ENCODE data around the gene MOB3B.
"Not testable (repeated sequence)": the region's sequence is repeated elsewhere in the genome, so short reads cannot be mapped to it uniquely, and the experiment has no call there.

MOB3B gene

GRCh38 chr9:27421577-27421976 is 108.0 kb downstream of the MOB3B start:
- no peak for DNase-seq (ENCODE audit: low spot score)

- not testable (repeated sequence) for DNase-seq (ENCODE audit: low spot score)
These were observed 110.1 kb downstream of the MOB3B start for GRCh38 chr9:27419558-27419957.

DNA sequence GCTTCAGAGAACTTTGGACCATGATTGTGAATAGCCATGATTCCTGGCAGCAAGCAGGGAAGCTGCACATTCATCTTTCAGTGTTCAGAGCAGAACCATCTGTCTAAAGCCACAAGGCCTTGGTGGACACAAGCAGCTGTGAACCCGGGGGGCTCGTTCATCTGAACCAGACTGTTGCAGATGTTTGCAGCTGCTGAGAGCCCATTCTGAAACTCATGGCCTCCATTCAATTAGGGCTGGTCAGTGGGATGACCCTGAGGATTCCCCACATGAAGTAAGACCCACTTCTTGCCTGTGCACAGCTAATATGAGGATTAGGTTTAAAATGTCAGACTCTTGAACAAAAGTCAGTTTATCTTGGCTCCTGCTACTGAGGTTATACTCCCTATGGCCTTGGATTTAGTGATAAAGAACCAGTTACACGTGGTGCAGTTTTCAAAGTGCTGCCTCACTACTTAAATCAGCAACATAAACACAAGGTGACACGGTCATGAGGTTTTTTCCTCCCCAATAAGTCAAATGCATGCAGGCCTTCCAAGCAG is 115.3 kb downstream of the MOB3B start:
- no peak for DNase-seq (ENCODE audit: low spot score)

GRCh38 chr9:27413511-27414219 is 115.9 kb downstream of the MOB3B start:
- no peak for DNase-seq (ENCODE audit: low spot score)

DNA sequence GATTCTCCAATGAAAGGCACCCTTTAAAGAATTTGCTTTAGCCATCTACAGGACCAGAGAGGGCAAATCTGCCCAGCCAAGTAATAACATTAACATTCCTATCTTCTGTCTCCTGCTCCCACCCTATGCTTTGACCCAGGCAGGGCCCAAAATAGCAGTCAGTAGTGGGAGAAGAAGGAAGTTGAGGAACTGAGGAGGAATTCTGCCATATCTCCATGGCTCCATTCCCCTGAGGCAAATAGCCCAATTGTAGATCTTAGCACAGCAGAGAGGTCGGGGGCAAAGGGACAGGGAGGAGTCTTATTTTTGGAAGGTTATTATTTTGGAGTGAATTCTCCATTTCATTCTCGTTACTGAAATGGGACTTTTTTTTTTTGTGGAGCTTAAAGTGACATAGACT is 116.7 kb downstream of the MOB3B start:
- DNase-seq (ENCODE audit: low spot score) = no peak

GRCh38 chr9:27412081-27412480 is 117.5 kb downstream of the MOB3B start:
- no peak for DNase-seq (ENCODE audit: low spot score)

DNA sequence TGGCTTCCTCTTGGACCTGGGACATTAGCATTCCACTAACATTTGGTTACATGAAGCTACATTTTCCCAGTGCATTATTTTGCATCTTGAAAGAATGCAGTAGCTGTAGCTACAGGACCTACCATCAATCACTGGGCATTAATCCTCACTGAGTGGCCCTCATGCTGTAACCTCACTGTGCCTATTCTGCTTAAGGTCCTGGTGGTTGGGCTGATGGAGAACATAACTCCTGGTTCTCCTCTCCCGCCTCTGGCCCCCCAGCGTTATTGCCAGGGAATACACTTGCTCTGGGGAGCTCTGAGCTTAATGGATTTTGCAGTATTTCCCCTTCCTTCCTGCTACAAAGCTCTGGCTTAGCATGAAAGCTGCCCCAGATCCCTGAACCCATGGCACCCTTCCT is 121.1 kb downstream of the MOB3B start:
- DNase-seq (ENCODE audit: low spot score) = no peak

GRCh38 chr9:27408001-27408400 is 121.6 kb downstream of the MOB3B start:
- DNase-seq (ENCODE audit: low spot score) = no peak

GRCh38 chr9:27407491-27407890 is 122.1 kb downstream of the MOB3B start:
- DNase-seq (ENCODE audit: low spot score) = no peak

DNA sequence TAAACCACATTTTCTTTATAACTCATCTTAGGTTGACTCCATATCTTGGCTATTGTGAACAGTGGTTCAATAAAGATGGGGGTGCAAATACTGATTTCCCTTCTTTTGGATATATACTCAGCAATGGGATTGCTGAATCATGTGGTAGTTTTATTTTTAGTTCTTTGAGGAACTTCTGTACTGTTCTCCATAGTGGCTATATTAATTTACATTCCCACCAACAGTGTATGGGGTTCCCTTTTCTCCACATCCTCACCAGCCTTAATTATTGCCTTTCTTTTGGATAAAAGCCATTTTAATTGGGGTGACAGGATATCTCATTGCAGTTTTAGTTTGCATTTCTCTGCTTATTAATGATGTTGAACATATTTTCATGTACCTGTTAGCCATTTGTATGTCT is 125.0 kb downstream of the MOB3B start:
- no peak for DNase-seq (ENCODE audit: low spot score)

- no peak for DNase-seq (ENCODE audit: low spot score)
These were observed 127.0 kb downstream of the MOB3B start for GRCh38 chr9:27402626-27403025.

DNA sequence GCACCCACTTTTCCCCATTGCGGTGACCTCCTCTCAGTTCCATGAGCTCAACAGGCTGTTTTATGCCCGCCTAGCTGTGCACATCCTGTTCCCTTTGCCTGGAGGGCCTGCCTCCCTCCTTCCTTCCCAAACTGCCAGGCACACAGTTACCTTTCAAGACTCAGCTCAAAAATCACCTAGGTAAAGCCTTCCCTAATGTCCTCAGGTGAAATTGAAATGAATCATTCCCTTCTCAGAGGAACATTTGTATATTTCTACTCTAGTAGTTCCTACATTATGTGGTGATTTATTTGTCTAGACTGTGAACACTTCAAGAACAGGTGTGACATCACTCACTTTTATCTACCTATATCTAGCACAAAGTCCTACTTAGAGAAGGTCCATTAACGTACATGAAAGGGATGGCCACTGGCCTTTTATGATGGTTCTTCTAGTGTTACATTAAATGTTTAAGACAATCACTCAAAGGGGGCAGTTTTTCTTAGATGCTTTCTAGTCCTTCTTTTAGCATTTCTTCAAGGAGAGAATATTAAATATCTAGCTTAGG is 129.2 kb downstream of the MOB3B start:
- DNase-seq (ENCODE audit: low spot score) = no peak

GRCh38 chr9:27398982-27399653 is 130.5 kb downstream of the MOB3B start:
- DNase-seq (ENCODE audit: low spot score) = no peak

GRCh38 chr9:27396495-27396894 is 133.1 kb downstream of the MOB3B start:
- DNase-seq (ENCODE audit: low spot score) = no peak

GRCh38 chr9:27395484-27395921 is 134.1 kb downstream of the MOB3B start:
- DNase-seq (ENCODE audit: low spot score) = no peak

DNA sequence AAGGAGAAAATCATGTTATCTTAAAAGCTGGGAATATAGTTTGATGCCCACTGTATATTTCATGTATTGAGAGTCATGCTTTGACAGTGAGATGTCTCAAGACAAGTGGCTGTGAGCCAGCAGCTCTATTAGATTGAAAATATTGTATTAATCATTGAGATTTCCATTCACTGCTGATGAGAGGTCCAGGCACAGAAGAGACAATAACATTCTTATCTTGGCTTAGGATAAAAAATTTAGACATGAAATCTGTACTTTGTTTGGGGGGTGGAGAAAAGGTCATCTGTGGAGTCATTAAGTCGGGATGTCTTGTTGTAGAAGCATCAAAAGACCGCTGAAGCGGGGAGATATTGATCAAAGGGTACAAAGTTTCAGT is 134.8 kb downstream of the MOB3B start:
- no peak for DNase-seq (ENCODE audit: low spot score)

DNA sequence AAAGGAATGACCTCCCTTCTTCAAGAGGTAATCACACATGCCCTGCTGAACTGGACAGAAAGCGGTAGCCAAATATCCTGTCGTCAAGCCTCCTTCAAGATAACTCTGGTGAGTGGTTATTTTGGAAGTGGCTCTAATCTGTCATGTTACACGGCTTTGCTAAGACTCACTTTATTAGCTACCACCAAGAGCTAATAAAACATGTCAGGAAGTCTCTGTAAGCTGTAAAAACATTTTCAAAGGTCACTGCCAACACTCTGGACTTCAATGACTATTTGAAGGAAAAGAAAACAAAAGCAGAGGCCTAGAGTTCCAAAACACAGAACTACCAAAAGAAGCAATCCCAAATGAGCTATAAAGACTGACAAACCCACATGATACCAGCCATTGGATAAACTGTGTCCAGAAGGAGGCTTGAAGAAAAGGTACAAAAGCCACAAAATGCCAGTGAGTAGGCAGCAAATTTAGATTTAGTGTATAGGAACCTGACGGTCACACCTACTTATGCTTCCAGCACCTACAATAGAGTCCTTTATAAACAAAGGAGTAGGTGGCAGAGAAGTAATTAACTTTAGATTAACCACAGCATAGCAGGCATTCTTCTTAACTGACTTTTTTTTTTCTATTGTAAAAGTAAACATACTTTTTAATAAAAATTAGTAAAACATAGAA is 135.3 kb downstream of the MOB3B start:
- no peak for DNase-seq (ENCODE audit: low spot score)

- no peak for DNase-seq (ENCODE audit: low spot score)
These were observed 136.4 kb downstream of the MOB3B start for GRCh38 chr9:27393054-27393846.

- DNase-seq (ENCODE audit: low spot score) = no peak
These were observed 137.2 kb downstream of the MOB3B start for GRCh38 chr9:27392451-27392850.

GRCh38 chr9:27391040-27391895 is 138.3 kb downstream of the MOB3B start:
- DNase-seq (ENCODE audit: low spot score) = no peak

- DNase-seq (ENCODE audit: low spot score) = no peak
These were observed 141.5 kb downstream of the MOB3B start for GRCh38 chr9:27388150-27388549.
